Tibial nerve (tissue), 4 donors: ENCODE measurements around the gene LAMC3.

Source experiments
- CTCF ChIP-seq, 5 experiments: fragments of 200-600 bp in 3 of 5; fragments of 450-650 bp in 2 of 5; sonication (generic) in 3 of 5; IDR thresholded peaks; one replicate each; pipeline ENCODE4 v1.5.1; 2016 to 2019; ENCODE audit warnings: antibody characterized with exemption in 5 of 5, mild to moderate bottlenecking in 3 of 5, moderate library complexity in 2 of 5
- EP300 ChIP-seq, 2 donors: sonication (generic); formaldehyde crosslinking; IDR thresholded peaks; one replicate each; pipeline ENCODE4 v1.6.1; 2017; ENCODE audit warnings: antibody characterized with exemption in 2 of 2, mild to moderate bottlenecking in 1 of 2
- POLR2A ChIP-seq, 2 donors: fragments of 450-650 bp; IDR thresholded peaks; one replicate each; pipeline ENCODE4 v1.6.1; 2017; ENCODE audit warnings: antibody characterized with exemption in 2 of 2, mild to moderate bottlenecking in 2 of 2, moderate library complexity in 2 of 2

GRCh38 chr9:131098391-131099101 lies 89.6 kb downstream of the LAMC3 start:
- TF ChIP-seq CTCF (IDR thresholded peaks at IDR 0.05): no peak
- no peak for TF ChIP-seq EP300 (IDR thresholded peaks at IDR 0.05)
- TF ChIP-seq POLR2A (IDR thresholded peaks at IDR 0.05): no peak
